PC-3 (cell line): ENCODE results near the gene NAV2. TPM values are rescaled to one million over a fixed set of nuclear protein-coding genes. Genes with fewer than 3 reads are reported as not detected.

Experiments
- ATAC-seq: fragments of 200-7000 bp; cut with Tn5 transposase; 2 replicates; pipeline ENCODE4 v1.9.1; 2020; ENCODE audit warnings: mild to moderate bottlenecking, moderate library complexity
- BruUV-seq: library from RNA; stranded (reverse); fragments of 400-500 nt; replicated peaks from 2 replicates; lab custom pipeline; 2021; lab: Mats Ljungman, UMichigan
- CTCF ChIA-PET: fragments of 300-600 bp; sonication (Branson Sonifier 250); formaldehyde crosslinking; loops from one replicate; lab custom pipeline; 2022; ENCODE audit warnings: antibody characterized with exemption; lab: Charles Lee
- POLR2A ChIA-PET: fragments of 300-600 bp; sonication (Branson Sonifier 250); formaldehyde crosslinking; loops from one replicate; lab custom pipeline; 2022; ENCODE audit warnings: antibody characterized with exemption; ENCODE audit not compliant: unreplicated experiment; lab: Charles Lee
- DNase-seq: peaks from one replicate; pipeline ENCODE4 v3.0.0-alpha.2; 2015
- H2AFZ ChIP-seq: fragments of 300-600 bp; sonication (generic); 2 replicates; pipeline ENCODE4 v1.6.0; 2016; ENCODE audit warnings: antibody characterized with exemption, low read length
- H3F3A ChIP-seq: fragments of 300-600 bp; sonication (generic); one replicate; pipeline ENCODE4 v1.6.0; 2017; ENCODE audit warnings: antibody characterized with exemption, low read length, control low read depth, mild to moderate bottlenecking; ENCODE audit not compliant: unreplicated experiment
- H3K27ac ChIP-seq: fragments of 300-600 bp; sonication (generic); 2 replicates; pipeline ENCODE4 v1.5.1; 2016; ENCODE audit warnings: mild to moderate bottlenecking, low read length
- H3K27me3 ChIP-seq: fragments of 300-600 bp; sonication (generic); 2 replicates; pipeline ENCODE4 v1.6.1; 2016; ENCODE audit warnings: low read length, mixed read lengths
- H3K36me3 ChIP-seq: fragments of 300-600 bp; sonication (generic); 2 replicates; pipeline ENCODE4 v1.6.1; 2016; ENCODE audit warnings: low read depth, mixed run types, low read length, mixed read lengths
- H3K4me1 ChIP-seq: fragments of 300-600 bp; sonication (generic); 2 replicates; pipeline ENCODE4 v1.5.1; 2016; ENCODE audit warnings: low read length; ENCODE audit not compliant: insufficient read depth
- H3K4me2 ChIP-seq: fragments of 300-600 bp; sonication (generic); 2 replicates; pipeline ENCODE4 v1.6.0; 2016; ENCODE audit warnings: low read length
- H3K4me3 ChIP-seq: fragments of 300-600 bp; sonication (generic); 2 replicates; pipeline ENCODE4 v1.5.1; 2016; ENCODE audit warnings: mild to moderate bottlenecking, low read length, mixed read lengths
- H3K79me2 ChIP-seq: fragments of 300-600 bp; sonication (generic); 2 replicates; pipeline ENCODE4 v1.6.1; 2017; ENCODE audit warnings: low read length, mixed read lengths
- H3K9ac ChIP-seq: fragments of 300-600 bp; sonication (generic); 2 replicates; pipeline ENCODE4 v1.6.0; 2016; ENCODE audit warnings: mild to moderate bottlenecking, low read length
- H3K9me2 ChIP-seq: fragments of 300-600 bp; sonication (generic); replicated peaks from 2 replicates; pipeline ENCODE4 v1.6.1; 2016; ENCODE audit warnings: mixed run types, low read length, mixed read lengths
- H3K9me3 ChIP-seq: fragments of 300-600 bp; sonication (generic); 2 replicates; pipeline ENCODE4 v1.6.1; 2016; ENCODE audit warnings: low read length, mixed read lengths
- H4K20me1 ChIP-seq: fragments of 300-600 bp; sonication (generic); 2 replicates; pipeline ENCODE4 v1.6.1; 2016; ENCODE audit warnings: low read length, mixed read lengths
- CTCF ChIP-seq: fragments of 300-600 bp; sonication (generic); conservative IDR thresholded peaks from 2 replicates; pipeline ENCODE4 v1.5.1; 2017; ENCODE audit warnings: antibody characterized with exemption, low read depth, mild to moderate bottlenecking, low read length
- EZH2 ChIP-seq: fragments of 300-600 bp; sonication (generic); IDR thresholded peaks from one replicate; pipeline ENCODE4 v1.6.1; 2017; ENCODE audit warnings: antibody characterized with exemption, mild to moderate bottlenecking, low read length; ENCODE audit not compliant: unreplicated experiment
- EZH2phosphoT487 ChIP-seq: fragments of 300-600 bp; sonication (generic); IDR thresholded peaks from 2 replicates; pipeline ENCODE4 v1.6.1; 2018; ENCODE audit warnings: mild to moderate bottlenecking, antibody characterized with exemption, low read length, borderline replicate concordance
- intact Hi-C: fragments of 100-400 bp; cut with micrococcal nuclease; formaldehyde crosslinking; loops from 2 replicates; pipeline ENCODE4 v1.9.0; 2023
- total RNA-seq: library from RNA; depleted of rRNA; stranded (reverse); fragments of >200 nt; gene quantifications from 2 replicates; pipeline ENCODE4 v1.2.3, GENCODE V29; 2014

Gene NAV2
- total RNA-seq, 1 experiment from 2014 or later = 10.4 TPM

GRCh38 chr11:19696073-19696472 lies 16.6 kb upstream of the NAV2 start:
- DNase-seq = no peak
- POLR2A ChIA-PET = no interaction called here
- intact Hi-C loops = no loop called here
- H3K9ac ChIP-seq = no peak overlapping the region
- no peak overlapping the region for H3K4me3 ChIP-seq
- no TSS peak for BruUV-seq
- H4K20me1 ChIP-seq = no peaks in the 10 kb centered on the region
- ATAC-seq = no peak
- no peaks in the 10 kb centered on the region for H3K27me3 ChIP-seq
- H3F3A ChIP-seq = no peaks in the 10 kb centered on the region
- CTCF ChIA-PET = no interaction called here
- TF ChIP-seq EZH2 (no peak), EZH2phosphoT487 (no peak), CTCF (no peak)
- H3K79me2 ChIP-seq = no peaks in the 10 kb centered on the region
- no peak overlapping the region for H2AFZ ChIP-seq
- no peaks in the 10 kb centered on the region for H3K36me3 ChIP-seq
- H3K9me2 ChIP-seq = no peaks in the 10 kb centered on the region
- H3K9me3 ChIP-seq = no peaks in the 10 kb centered on the region
- H3K4me1 ChIP-seq = no peaks in the 10 kb centered on the region
- H3K4me2 ChIP-seq = no peak overlapping the region
- no peak overlapping the region for H3K27ac ChIP-seq

- H3K9ac ChIP-seq = no peak overlapping the region
Measured at GRCh38 chr11:19696904-19697303, 15.7 kb upstream of the NAV2 start.

More at GRCh38 chr11:19696904-19697303, 15.7 kb upstream of the NAV2 start:
- Histone ChIP-seq H3K9me2 (no peaks in the 10 kb centered on the region), H3K4me3 (no peak overlapping the region), H3K36me3 (no peaks in the 10 kb centered on the region), H4K20me1 (no peaks in the 10 kb centered on the region), H3K4me2 (no peak overlapping the region), H3K9me3 (no peaks in the 10 kb centered on the region), H3K27me3 (no peaks in the 10 kb centered on the region), H3K4me1 (no peaks in the 10 kb centered on the region), H3K79me2 (no peaks in the 10 kb centered on the region), H3K27ac (no peak overlapping the region), H3F3A (no peaks in the 10 kb centered on the region), H2AFZ (no peak overlapping the region)
- ChIA-PET POLR2A (no interaction called here), CTCF (no interaction called here)
- ATAC-seq (no peak), DNase-seq (no peak)
- no TSS peak for BruUV-seq
- intact Hi-C loops = no loop called here
- TF ChIP-seq CTCF (no peak), EZH2 (no peak), EZH2phosphoT487 (no peak)
